ENCODE measurements around the gene IL22.

The IL22 gene

DNA sequence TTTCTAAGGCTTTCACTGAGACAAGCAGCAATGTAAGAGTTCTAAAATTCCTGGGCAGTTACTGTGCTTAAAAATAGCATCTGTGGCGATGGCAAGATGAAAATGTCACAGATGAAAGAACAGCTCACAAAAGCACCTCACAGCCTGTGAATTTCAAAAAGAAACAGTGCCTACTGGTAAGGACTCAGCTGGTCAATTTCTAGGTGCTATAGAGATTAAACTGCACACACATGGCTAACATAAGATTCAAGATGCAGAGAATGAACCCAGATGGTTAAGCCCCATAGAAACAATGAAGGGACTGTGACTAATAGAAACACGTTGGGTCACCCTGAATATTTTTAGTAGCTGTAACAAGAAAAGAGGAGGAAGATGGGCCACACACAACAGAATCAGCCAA is 15.8 kb downstream of the IL22 start:
- no peaks in the 10 kb centered on the region for H3K27me3 ChIP-seq (ENCODE audit: control insufficient read depth, insufficient read depth, low read length)
- H3K9ac ChIP-seq (ENCODE audit: low read depth, low read length) = no peak overlapping the region
- no peak overlapping the region for H3K4me3 ChIP-seq (ENCODE audit: low read depth, low read length)
- no peaks in the 10 kb centered on the region for H3K36me3 ChIP-seq (ENCODE audit: control insufficient read depth, insufficient read depth, low read length)
- H3K9me3 ChIP-seq (ENCODE audit: control insufficient read depth, insufficient read depth, low read length) = no peaks in the 10 kb centered on the region
- no peaks in the 10 kb centered on the region for H3K4me1 ChIP-seq (ENCODE audit: control insufficient read depth, insufficient read depth, low read length)

GRCh38 chr12:68237078-68237477 is 16.3 kb downstream of the IL22 start:
- H3K4me1 ChIP-seq (ENCODE audit: control insufficient read depth, insufficient read depth, low read length) = no peaks in the 10 kb centered on the region
- H3K27me3 ChIP-seq (ENCODE audit: control insufficient read depth, insufficient read depth, low read length) = no peaks in the 10 kb centered on the region
- H3K36me3 ChIP-seq (ENCODE audit: control insufficient read depth, insufficient read depth, low read length) = no peaks in the 10 kb centered on the region
- H3K9ac ChIP-seq (ENCODE audit: low read depth, low read length) = no peak overlapping the region
- H3K4me3 ChIP-seq (ENCODE audit: low read depth, low read length) = no peak overlapping the region
- no peaks in the 10 kb centered on the region for H3K9me3 ChIP-seq (ENCODE audit: control insufficient read depth, insufficient read depth, low read length)

DNA sequence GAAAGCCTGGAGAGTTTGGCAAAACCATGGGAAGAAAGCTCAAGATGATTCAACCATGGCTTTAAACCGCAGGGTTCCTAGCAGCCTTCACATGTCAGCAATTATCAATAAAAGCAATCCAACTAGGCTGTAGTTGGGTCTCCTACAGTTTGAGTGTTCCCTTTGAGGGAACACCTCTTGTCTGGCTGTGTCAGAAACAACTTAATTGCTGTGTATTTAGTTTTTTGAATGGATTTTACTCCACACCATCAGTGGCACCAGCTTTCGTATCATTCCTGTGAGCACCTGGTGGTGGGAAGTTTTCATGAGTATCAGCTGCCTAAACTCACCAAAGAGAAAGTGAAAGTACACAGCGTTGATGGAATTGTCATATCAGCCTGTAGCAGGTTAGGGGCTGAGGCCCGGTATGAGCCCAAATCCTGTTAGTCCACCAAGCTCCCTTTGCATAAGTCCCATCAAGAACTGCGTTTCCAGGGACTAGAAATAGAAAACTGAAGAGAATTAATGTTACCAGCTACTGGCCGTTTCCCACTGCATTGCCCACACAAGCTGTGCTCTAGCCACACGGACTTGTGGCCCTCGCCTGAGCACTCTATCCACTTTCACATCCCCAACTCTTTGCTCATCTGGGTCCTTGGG is 16.9 kb downstream of the IL22 start:
- Histone ChIP-seq H3K27me3 (ENCODE audit: control insufficient read depth, insufficient read depth, low read length) (no peaks in the 10 kb centered on the region), H3K4me3 (ENCODE audit: low read depth, low read length) (no peak overlapping the region), H3K9ac (ENCODE audit: low read depth, low read length) (no peak overlapping the region), H3K9me3 (ENCODE audit: control insufficient read depth, insufficient read depth, low read length) (no peaks in the 10 kb centered on the region), H3K4me1 (ENCODE audit: control insufficient read depth, insufficient read depth, low read length) (no peaks in the 10 kb centered on the region), H3K36me3 (ENCODE audit: control insufficient read depth, insufficient read depth, low read length) (no peaks in the 10 kb centered on the region)

DNA sequence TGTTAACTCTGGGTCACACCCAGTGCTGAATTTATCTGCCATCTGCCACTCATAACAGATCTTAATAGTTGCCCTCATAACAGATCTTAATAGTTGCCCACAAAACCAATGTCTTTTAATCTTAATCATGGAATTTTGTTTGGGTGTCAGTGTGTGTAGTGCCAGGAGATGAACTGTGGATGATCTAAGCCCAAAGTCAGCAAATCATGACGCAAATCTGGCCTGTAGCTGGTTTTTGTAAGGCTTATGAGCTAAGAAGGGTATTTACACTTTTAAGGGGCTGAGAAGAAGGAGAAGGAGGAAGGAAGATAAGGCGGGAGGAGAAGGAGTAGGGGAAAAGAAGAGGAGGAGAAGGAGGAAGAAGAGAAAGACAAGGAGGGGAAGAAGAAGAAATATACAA is 17.8 kb downstream of the IL22 start:
- H3K27me3 ChIP-seq (ENCODE audit: control insufficient read depth, insufficient read depth, low read length) = no peaks in the 10 kb centered on the region
- no peaks in the 10 kb centered on the region for H3K4me1 ChIP-seq (ENCODE audit: control insufficient read depth, insufficient read depth, low read length)
- no peaks in the 10 kb centered on the region for H3K36me3 ChIP-seq (ENCODE audit: control insufficient read depth, insufficient read depth, low read length)
- H3K9ac ChIP-seq (ENCODE audit: low read depth, low read length) = no peak overlapping the region
- H3K4me3 ChIP-seq (ENCODE audit: low read depth, low read length) = no peak overlapping the region
- no peaks in the 10 kb centered on the region for H3K9me3 ChIP-seq (ENCODE audit: control insufficient read depth, insufficient read depth, low read length)

GRCh38 chr12:68234140-68234539 is 19.3 kb downstream of the IL22 start:
- H3K4me1 ChIP-seq (ENCODE audit: control insufficient read depth, insufficient read depth, low read length) = no peaks in the 10 kb centered on the region
- no peaks in the 10 kb centered on the region for H3K27me3 ChIP-seq (ENCODE audit: control insufficient read depth, insufficient read depth, low read length)
- no peak overlapping the region for H3K4me3 ChIP-seq (ENCODE audit: low read depth, low read length)
- H3K36me3 ChIP-seq (ENCODE audit: control insufficient read depth, insufficient read depth, low read length) = no peaks in the 10 kb centered on the region
- no peak overlapping the region for H3K9ac ChIP-seq (ENCODE audit: low read depth, low read length)
- no peaks in the 10 kb centered on the region for H3K9me3 ChIP-seq (ENCODE audit: control insufficient read depth, insufficient read depth, low read length)

- no peak overlapping the region for H3K9ac ChIP-seq (ENCODE audit: low read depth, low read length)
- no peaks in the 10 kb centered on the region for H3K9me3 ChIP-seq (ENCODE audit: control insufficient read depth, insufficient read depth, low read length)
- H3K4me3 ChIP-seq (ENCODE audit: low read depth, low read length) = no peak overlapping the region
- H3K4me1 ChIP-seq (ENCODE audit: control insufficient read depth, insufficient read depth, low read length) = no peaks in the 10 kb centered on the region
- no peaks in the 10 kb centered on the region for H3K36me3 ChIP-seq (ENCODE audit: control insufficient read depth, insufficient read depth, low read length)
- H3K27me3 ChIP-seq (ENCODE audit: control insufficient read depth, insufficient read depth, low read length) = no peaks in the 10 kb centered on the region
Observed at GRCh38 chr12:68233498-68233897, 19.9 kb downstream of the IL22 start.

GRCh38 chr12:68231691-68232090 is 21.7 kb downstream of the IL22 start:
- Histone ChIP-seq H3K9ac (ENCODE audit: low read depth, low read length) (no peak overlapping the region), H3K4me3 (ENCODE audit: low read depth, low read length) (no peak overlapping the region), H3K27me3 (ENCODE audit: control insufficient read depth, insufficient read depth, low read length) (no peaks in the 10 kb centered on the region), H3K4me1 (ENCODE audit: control insufficient read depth, insufficient read depth, low read length) (no peaks in the 10 kb centered on the region), H3K36me3 (ENCODE audit: control insufficient read depth, insufficient read depth, low read length) (no peaks in the 10 kb centered on the region), H3K9me3 (ENCODE audit: control insufficient read depth, insufficient read depth, low read length) (no peaks in the 10 kb centered on the region)

DNA sequence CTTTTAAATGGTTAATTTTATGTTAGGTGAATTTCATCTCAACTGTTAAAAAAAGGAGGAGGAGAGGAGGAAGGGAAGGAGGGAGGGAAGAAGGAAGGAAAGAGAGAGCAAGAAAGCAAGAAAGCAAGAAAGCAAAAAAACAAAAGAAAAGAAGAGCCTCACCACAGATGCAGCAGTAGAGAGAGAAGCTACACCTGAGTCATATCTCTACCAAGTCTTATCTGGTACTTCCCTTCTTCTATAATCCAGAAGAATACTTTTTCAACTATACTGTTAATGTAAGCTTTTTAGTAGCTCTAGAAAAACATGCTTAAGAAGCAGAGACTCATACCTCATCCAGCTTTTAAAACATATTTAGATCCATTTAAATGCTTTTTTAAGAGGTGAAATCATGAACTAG is 22.2 kb downstream of the IL22 start:
- no peaks in the 10 kb centered on the region for H3K4me1 ChIP-seq (ENCODE audit: control insufficient read depth, insufficient read depth, low read length)
- H3K4me3 ChIP-seq (ENCODE audit: low read depth, low read length) = no peak overlapping the region
- H3K36me3 ChIP-seq (ENCODE audit: control insufficient read depth, insufficient read depth, low read length) = no peaks in the 10 kb centered on the region
- H3K9ac ChIP-seq (ENCODE audit: low read depth, low read length) = no peak overlapping the region
- no peaks in the 10 kb centered on the region for H3K9me3 ChIP-seq (ENCODE audit: control insufficient read depth, insufficient read depth, low read length)
- H3K27me3 ChIP-seq (ENCODE audit: control insufficient read depth, insufficient read depth, low read length) = no peaks in the 10 kb centered on the region

- no peaks in the 10 kb centered on the region for H3K9me3 ChIP-seq (ENCODE audit: control insufficient read depth, insufficient read depth, low read length)
- H3K36me3 ChIP-seq (ENCODE audit: control insufficient read depth, insufficient read depth, low read length) = no peaks in the 10 kb centered on the region
- H3K9ac ChIP-seq (ENCODE audit: low read depth, low read length) = no peak overlapping the region
- no peaks in the 10 kb centered on the region for H3K4me1 ChIP-seq (ENCODE audit: control insufficient read depth, insufficient read depth, low read length)
- no peaks in the 10 kb centered on the region for H3K27me3 ChIP-seq (ENCODE audit: control insufficient read depth, insufficient read depth, low read length)
- H3K4me3 ChIP-seq (ENCODE audit: low read depth, low read length) = no peak overlapping the region
Observed at GRCh38 chr12:68229956-68230355, 23.4 kb downstream of the IL22 start.

DNA sequence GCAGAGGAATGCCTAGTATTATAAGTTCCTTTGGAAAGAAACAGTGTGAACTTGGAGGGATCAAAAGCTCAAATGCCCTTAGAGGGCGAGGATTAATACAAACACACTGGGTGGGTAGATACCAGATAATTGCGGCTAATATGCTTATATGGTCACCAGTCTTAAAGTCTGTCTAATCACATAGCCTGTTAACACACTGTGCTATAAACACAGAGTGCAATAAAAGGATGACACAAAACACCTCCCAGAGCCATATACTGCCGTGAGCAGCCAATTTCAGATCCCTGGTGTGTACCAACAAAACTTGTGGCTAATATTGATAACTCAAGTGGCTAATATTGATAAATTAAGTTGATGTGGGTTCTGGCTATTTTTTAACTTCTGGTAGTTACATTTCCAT is 26.0 kb downstream of the IL22 start:
- Histone ChIP-seq H3K9me3 (ENCODE audit: control insufficient read depth, insufficient read depth, low read length) (no peaks in the 10 kb centered on the region), H3K4me3 (ENCODE audit: low read depth, low read length) (no peak overlapping the region), H3K4me1 (ENCODE audit: control insufficient read depth, insufficient read depth, low read length) (no peaks in the 10 kb centered on the region), H3K27me3 (ENCODE audit: control insufficient read depth, insufficient read depth, low read length) (no peaks in the 10 kb centered on the region), H3K9ac (ENCODE audit: low read depth, low read length) (no peak overlapping the region), H3K36me3 (ENCODE audit: control insufficient read depth, insufficient read depth, low read length) (no peaks in the 10 kb centered on the region)

GRCh38 chr12:68225576-68226476 is 27.6 kb downstream of the IL22 start, which contains the start of gene IL26:
IL26 (minus strand) TSS chr12:68225810; CDS start chr12:68225756, 54 bp downstream.
- no peak within 1 kb of the TSS for H3K9ac ChIP-seq (ENCODE audit: low read depth, low read length)
- no peaks in the 10 kb centered on the region for H3K9me3 ChIP-seq (ENCODE audit: control insufficient read depth, insufficient read depth, low read length)
- H3K36me3 ChIP-seq (ENCODE audit: control insufficient read depth, insufficient read depth, low read length) = no peaks in the 10 kb centered on the region
- H3K27me3 ChIP-seq (ENCODE audit: control insufficient read depth, insufficient read depth, low read length) = no peaks in the 10 kb centered on the region
- no peaks in the 10 kb centered on the region for H3K4me1 ChIP-seq (ENCODE audit: control insufficient read depth, insufficient read depth, low read length)
- H3K4me3 ChIP-seq (ENCODE audit: low read depth, low read length) = no peak within 1 kb of the TSS
